ENCODE results near the gene ZMYM5.
"Not testable (repeated sequence)": the region's sequence is repeated elsewhere in the genome, so short reads cannot be mapped to it uniquely, and the experiment has no call there.

ZMYM5 gene

GRCh38 chr13:19838865-19839275, 24.6 kb downstream of the ZMYM5 start:
- no peak for DNase-seq
- in situ Hi-C loops (cut with MboI; ENCODE audit: low pct_unique_long_range_greater_than_20kb, low sequenced_read_pairs): no loop called here

DNA sequence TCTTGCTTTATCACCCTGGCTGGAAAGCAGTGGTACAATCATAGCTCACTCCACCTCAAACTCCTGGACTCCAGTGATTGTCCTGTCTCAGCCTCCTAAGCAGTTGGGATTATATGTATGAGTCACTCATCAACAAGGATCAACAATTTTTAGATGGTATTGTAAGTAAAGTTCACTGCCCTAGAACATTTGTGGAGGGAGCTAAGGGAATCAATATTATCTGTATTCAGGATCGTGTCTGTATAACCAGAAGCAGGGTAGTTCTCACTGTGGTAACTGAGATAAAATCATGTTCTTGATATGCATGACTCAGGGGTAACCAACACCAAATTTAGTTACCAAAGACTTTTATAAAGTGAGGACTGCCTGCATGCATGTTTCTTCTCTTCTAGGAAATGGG, 27.0 kb downstream of the ZMYM5 start:
- in situ Hi-C loops (cut with MboI; ENCODE audit: low pct_unique_long_range_greater_than_20kb, low sequenced_read_pairs): no loop called here
- no peak for DNase-seq

- in situ Hi-C loops (cut with MboI; ENCODE audit: low pct_unique_long_range_greater_than_20kb, low sequenced_read_pairs): no loop called here
- no peak for DNase-seq
Observed at GRCh38 chr13:19834704-19835103, 28.7 kb downstream of the ZMYM5 start.

- DNase-seq: no peak
- in situ Hi-C loops (cut with MboI; ENCODE audit: low pct_unique_long_range_greater_than_20kb, low sequenced_read_pairs): no loop called here
Observed at GRCh38 chr13:19822673-19823072, 40.8 kb downstream of the ZMYM5 start.

DNA sequence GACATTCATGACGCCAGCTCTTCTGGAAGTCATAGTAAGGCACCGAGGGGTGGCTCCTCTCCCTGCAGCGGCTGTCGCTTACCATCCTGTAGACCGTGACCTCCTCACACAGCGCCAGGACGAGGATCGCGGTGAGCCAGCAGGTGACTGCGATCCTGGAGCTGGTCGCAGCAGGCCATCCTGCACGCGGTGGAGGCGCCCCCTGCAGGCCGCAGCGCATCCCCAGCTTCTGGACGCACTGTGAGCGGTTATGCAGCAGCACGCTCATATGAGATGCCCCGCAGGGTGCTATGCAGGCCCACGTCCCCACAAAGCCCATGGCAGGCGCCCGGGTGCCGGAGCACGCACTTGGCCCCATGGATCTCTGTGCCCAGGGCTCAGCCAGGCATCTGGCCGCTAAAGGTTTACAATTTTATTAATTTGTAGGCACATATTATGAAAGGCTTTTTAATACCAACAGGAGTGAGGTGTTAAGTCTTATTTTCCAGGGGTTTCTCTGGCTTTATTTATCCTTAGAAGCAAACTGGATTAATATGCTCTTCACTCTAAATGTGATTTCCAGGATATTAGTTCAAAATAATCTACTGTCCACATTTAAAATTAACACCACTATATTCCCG, 45.1 kb downstream of the ZMYM5 start:
- no peak for DNase-seq
- in situ Hi-C loops (cut with MboI; ENCODE audit: low pct_unique_long_range_greater_than_20kb, low sequenced_read_pairs): no loop called here

DNA sequence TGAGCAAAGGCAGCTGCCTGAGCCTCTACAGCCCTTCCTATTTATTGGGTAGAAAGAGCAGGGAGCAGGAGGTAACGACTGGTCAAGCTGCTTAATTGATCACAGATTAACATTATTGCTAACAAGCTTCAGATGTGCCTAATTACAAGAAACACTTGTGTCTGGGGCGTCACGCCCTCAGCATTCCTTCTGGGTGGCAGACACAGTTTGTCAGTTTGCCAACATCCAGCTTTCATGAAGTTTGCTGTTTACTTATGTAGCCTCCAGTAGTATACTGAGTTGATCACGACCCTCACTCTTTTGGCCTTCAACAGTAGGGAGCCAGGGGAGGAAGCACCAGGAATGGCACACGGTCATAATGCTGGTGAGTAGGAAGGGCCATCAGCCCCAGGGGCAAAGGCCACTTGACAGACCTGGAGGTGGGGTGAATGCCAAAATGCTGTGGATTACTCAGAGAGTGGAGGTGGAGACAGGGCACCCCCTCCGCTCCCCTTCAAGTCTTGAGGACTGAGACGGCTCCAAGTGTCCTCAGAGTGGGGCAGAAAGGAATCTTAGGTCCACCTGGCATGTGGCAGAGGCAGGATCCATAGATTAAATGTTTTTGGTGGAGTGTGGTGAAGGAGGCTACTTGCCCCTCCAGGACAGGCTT, 45.8 kb downstream of the ZMYM5 start:
- in situ Hi-C loops (cut with MboI; ENCODE audit: low pct_unique_long_range_greater_than_20kb, low sequenced_read_pairs): no loop called here
- no peak for DNase-seq

DNA sequence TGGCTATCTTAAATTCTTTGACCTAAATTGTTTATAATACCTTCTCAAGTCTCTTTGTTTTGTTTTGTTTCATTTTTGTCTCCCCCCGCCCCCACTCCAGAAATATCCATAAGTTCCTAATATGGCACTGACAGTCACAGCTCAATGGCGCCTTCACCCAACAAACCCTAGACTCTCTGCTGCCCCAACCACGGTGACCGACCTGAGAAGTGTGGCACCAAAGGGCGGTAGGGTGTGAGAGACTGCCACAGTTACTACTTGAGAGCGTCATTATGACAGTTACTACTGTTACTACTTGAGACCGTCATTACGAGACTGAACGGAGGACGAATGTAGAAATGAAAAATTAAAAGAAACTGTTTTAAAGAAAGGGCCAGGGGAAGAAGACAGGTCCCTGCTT, 46.3 kb downstream of the ZMYM5 start:
- DNase-seq: no peak

GRCh38 chr13:19815842-19816241, 47.6 kb downstream of the ZMYM5 start:
- DNase-seq; in situ Hi-C loops (cut with MboI; ENCODE audit: low pct_unique_long_range_greater_than_20kb, low sequenced_read_pairs): not testable (repeated sequence)

More for the DNA sequence above, 46.3 kb downstream of the ZMYM5 start:
- in situ Hi-C loops (cut with MboI; ENCODE audit: low pct_unique_long_range_greater_than_20kb, low sequenced_read_pairs): no loop called here

GRCh38 chr13:19810996-19811881, 52.2 kb downstream of the ZMYM5 start:
- DNase-seq: no peak
- in situ Hi-C loops (cut with MboI; ENCODE audit: low pct_unique_long_range_greater_than_20kb, low sequenced_read_pairs): no loop called here

DNA sequence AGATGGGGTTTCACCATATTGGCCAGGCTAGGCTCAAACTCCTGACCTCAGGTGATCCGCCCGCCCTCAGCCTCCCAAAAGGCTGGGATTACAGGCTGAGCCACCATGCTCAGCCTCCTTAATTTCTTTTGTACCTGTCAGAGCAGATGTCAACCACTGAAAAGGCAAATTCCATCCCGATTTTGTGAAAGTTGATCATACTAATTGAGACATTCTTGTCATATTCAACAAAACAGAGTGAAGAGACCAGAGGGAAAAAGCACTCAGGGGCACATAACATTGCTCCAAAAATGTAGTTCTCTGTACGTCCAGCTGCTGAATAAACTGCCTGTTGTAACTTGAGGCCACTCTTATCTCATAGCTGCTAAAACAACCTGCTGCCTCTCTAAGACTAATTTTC, 53.3 kb downstream of the ZMYM5 start:
- no peak for DNase-seq
- in situ Hi-C loops (cut with MboI; ENCODE audit: low pct_unique_long_range_greater_than_20kb, low sequenced_read_pairs): no loop called here

GRCh38 chr13:19805765-19806164, 57.7 kb downstream of the ZMYM5 start:
- DNase-seq: no peak
- in situ Hi-C loops (cut with MboI; ENCODE audit: low pct_unique_long_range_greater_than_20kb, low sequenced_read_pairs): no loop called here

DNA sequence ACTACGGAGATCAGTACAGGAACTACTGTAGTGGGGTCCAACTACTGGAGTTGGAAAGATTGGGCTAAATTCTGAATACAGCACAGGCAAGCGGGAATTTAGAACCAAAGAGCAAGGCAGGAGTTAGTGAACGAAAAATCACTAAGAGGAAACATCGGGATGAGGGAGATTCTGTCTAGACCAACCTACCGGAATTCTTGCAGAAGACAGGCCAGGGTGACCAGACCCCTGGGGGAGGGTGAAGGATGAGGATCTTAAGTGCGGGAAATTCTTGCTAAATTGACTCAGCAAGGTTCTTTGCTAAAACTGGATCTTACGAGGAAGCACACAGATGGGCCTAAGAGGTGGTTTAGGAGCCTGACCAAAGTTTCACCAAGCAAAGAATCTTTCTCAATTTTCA, 67.5 kb downstream of the ZMYM5 start:
- in situ Hi-C loops (cut with MboI; ENCODE audit: low pct_unique_long_range_greater_than_20kb, low sequenced_read_pairs): no loop called here
- DNase-seq: no peak

GRCh38 chr13:19794631-19795030, 68.8 kb downstream of the ZMYM5 start:
- in situ Hi-C loops (cut with MboI; ENCODE audit: low pct_unique_long_range_greater_than_20kb, low sequenced_read_pairs): no loop called here
- peak; percentile 40 for DNase-seq

DNA sequence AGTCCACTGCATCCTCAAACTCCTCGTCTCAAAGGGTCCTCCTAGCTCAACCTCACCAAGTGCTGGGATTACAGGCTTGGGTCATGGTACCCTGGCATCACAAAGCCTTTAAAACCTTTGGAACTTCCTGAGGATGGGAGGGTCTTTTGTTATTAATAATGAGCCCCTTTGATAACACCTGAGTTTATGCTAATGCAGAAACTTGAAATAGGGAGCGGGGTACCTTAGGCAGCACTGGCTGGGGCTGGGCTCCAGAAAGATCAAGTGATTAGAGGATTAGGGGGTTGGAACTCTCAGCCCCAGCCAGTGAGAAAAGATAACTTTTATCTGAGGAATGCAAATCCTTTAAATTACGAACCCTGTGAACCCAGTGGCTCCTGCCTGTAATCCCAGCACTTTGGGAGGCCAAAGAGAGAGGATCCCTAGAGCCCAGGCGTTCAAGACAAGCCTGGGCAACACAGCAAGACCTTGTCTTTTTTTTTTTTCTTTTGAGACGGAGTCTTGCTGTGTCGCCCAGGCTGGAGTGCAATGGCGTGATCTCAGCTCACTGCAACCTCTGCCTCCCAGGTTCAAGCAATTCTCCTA, 71.4 kb downstream of the ZMYM5 start:
- no peak for DNase-seq
- in situ Hi-C loops (cut with MboI; ENCODE audit: low pct_unique_long_range_greater_than_20kb, low sequenced_read_pairs): no loop called here

- in situ Hi-C loops (cut with MboI; ENCODE audit: low pct_unique_long_range_greater_than_20kb, low sequenced_read_pairs): not testable (repeated sequence)
- DNase-seq: peak; percentile 95
Observed at GRCh38 chr13:19782727-19783682, 80.4 kb downstream of the ZMYM5 start, which contains the start of gene PSPC1. PSPC1 (minus strand) TSS chr13:19782945; CDS start chr13:19782757, 188 bp downstream.

DNA sequence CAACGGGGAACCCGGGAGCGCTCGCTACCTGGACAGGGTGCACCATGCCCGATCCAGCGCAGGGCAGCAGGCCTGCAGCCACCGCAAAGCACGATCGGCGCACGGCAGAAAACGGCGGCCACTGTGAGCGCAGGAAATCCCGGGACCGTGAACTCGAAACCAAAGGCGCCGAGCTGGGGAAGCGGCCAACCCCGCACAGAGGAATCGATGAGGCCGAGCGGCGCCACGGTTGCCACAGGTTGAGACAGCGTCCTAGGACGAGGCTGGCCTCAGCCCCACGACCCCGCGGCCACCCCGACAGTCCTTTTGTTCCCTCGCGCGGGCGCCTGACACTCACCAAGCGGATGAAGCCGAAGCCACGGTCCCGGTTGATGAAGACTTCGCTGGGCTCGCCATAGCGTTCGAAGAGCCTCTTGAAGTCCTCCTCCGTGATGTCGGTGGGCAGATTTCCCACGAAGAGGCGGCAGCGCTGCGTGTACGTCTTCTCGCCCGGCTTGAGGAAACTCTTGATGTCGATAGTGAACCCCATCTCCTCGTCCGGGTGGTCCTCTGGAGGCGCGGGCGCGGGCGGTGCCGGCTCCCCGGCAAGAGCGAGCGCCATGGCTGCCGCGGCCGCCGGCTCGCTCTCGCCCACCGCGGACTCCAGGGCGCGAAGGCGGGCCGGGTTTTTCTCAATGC, 81.3 kb downstream of the ZMYM5 start:
- peak; percentile 49 for DNase-seq
- in situ Hi-C loops (cut with MboI; ENCODE audit: low pct_unique_long_range_greater_than_20kb, low sequenced_read_pairs): no loop called here

DNA sequence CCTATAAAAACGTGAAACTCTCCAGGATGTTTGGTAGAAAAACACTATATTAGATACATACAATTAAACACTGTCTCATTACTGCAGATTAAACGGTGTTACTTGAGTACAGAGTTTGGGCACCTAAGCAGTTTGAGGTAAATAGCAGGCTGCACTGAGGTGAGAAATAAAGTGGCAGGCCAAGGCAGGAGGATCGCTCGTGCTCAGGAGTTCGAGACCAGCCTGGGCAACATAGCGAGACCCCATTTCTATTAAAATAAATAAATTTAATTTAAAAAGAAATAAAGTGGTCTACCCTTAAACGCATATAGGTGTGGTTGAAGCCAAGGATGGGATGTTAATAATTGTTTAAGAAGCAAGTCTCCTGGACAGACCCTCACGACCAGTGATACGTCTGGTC, 81.9 kb downstream of the ZMYM5 start:
- DNase-seq: peak; percentile 20
- in situ Hi-C loops (cut with MboI; ENCODE audit: low pct_unique_long_range_greater_than_20kb, low sequenced_read_pairs): no loop called here

GRCh38 chr13:19780753-19781418, 82.6 kb downstream of the ZMYM5 start:
- in situ Hi-C loops (cut with MboI; ENCODE audit: low pct_unique_long_range_greater_than_20kb, low sequenced_read_pairs); DNase-seq: not testable (repeated sequence)

Measured in KBM-7 (cell line).